GM12878 (cell line): Measurements from ENCODE around the gene ENOX1. TPM values are rescaled to one million over a fixed set of nuclear protein-coding genes. Genes with fewer than 3 reads are reported as not detected.

Source experiments
- ATAC-seq: fragments of 200-7000 bp; cut with Tn5 transposase; 3 replicates; pipeline ENCODE4 v1.9.1; 2020; ENCODE audit warnings: mild to moderate bottlenecking, moderate library complexity
- BruUV-seq: library from RNA; stranded (reverse); fragments of 400-500 nt; replicated peaks from 2 replicates; lab custom pipeline; 2021; lab: Mats Ljungman, UMichigan
- CTCF ChIA-PET: fragments of 300-600 bp; sonication (Branson Sonifier 250); formaldehyde crosslinking; extraction: SDS; loops from one replicate; lab custom pipeline; 2021; ENCODE audit warnings: inconsistent platforms; lab: Yijun Ruan, JAX
- POLR2A ChIA-PET: fragments of 350-600 bp; formaldehyde crosslinking; extraction: SDS; loops from one replicate; lab custom pipeline; 2021; ENCODE audit warnings: inconsistent platforms; lab: Charles Lee
- RAD21 ChIA-PET: fragments of 300-600 bp; sonication (Branson Sonifier 250); formaldehyde crosslinking; loops from one replicate; lab custom pipeline; 2023; ENCODE audit warnings: antibody characterized with exemption; ENCODE audit not compliant: unreplicated experiment; lab: Charles Lee
- SMC1A ChIA-PET: fragments of 300-600 bp; sonication (Branson Sonifier 250); formaldehyde crosslinking; loops from one replicate; lab custom pipeline; 2023; ENCODE audit not compliant: unreplicated experiment, uncharacterized antibody; lab: Charles Lee
- DNase-seq: peaks from one replicate; pipeline ENCODE4 v3.0.0-alpha.2; 2011; ENCODE audit warnings: low read depth, low spot score
- FAIRE-seq: peaks from 3 replicates; lab custom pipeline; 2011; peaks lifted over from hg19 to GRCh38; lab: Jason Lieb, UNC
- H2AFZ ChIP-seq: 2 replicates; pipeline ENCODE4 v1.6.0; 2011; ENCODE audit warnings: low read depth, low read length, control low read depth; ENCODE audit not compliant: control insufficient read depth
- H3K27ac ChIP-seq: 2 replicates; pipeline ENCODE4 v1.5.1; 2011; ENCODE audit warnings: control low read depth; ENCODE audit not compliant: control insufficient read depth, insufficient read depth
- H3K27me3 ChIP-seq, 2 experiments: replicated peaks in 1 of 2; 2 replicates each; pipeline versions ENCODE4 v1.6.0 to v1.6.1; 2011; ENCODE audit warnings: low read length in 1 of 2; ENCODE audit not compliant: control insufficient read depth in 2 of 2, insufficient read depth in 2 of 2
- H3K36me3 ChIP-seq, 2 experiments: 2 replicates each; pipeline ENCODE4 v1.5.1; 2011; ENCODE audit warnings: low read length in 1 of 2; ENCODE audit not compliant: control insufficient read depth in 2 of 2, insufficient read depth in 2 of 2
- H3K4me1 ChIP-seq: 2 replicates; pipeline ENCODE4 v1.6.1; 2011; ENCODE audit warnings: mild to moderate bottlenecking, low read length, moderate library complexity, mixed read lengths; ENCODE audit not compliant: control insufficient read depth, insufficient read depth
- H3K4me2 ChIP-seq: 2 replicates; pipeline ENCODE4 v1.6.0; 2011; ENCODE audit warnings: control low read depth; ENCODE audit not compliant: control insufficient read depth, insufficient read depth
- H3K4me3 ChIP-seq: fragments of 200-600 bp; sonication (generic); 2 replicates; pipeline ENCODE4 v1.5.1; 2016
- H3K79me2 ChIP-seq: 2 replicates; pipeline ENCODE4 v1.6.0; 2011; ENCODE audit warnings: low read length; ENCODE audit not compliant: control insufficient read depth, insufficient read depth
- H3K9ac ChIP-seq: 2 replicates; pipeline ENCODE4 v1.8.0; 2011; ENCODE audit warnings: low read length, control low read depth, mixed read lengths; ENCODE audit not compliant: control insufficient read depth, insufficient read depth
- H3K9me3 ChIP-seq: replicated peaks from 3 replicates; pipeline ENCODE4 v1.5.1; 2011; ENCODE audit warnings: mild to moderate bottlenecking, low read length; ENCODE audit not compliant: control insufficient read depth, insufficient read depth
- H4K20me1 ChIP-seq: 2 replicates; pipeline ENCODE4 v1.6.0; 2011; ENCODE audit not compliant: control insufficient read depth, insufficient read depth
- ASH2L ChIP-seq: fragments of 300-600, 200-600 bp; sonication (generic); IDR thresholded peaks from 2 replicates; pipeline ENCODE4 v1.6.1; 2017; ENCODE audit warnings: low read depth, mild to moderate bottlenecking, borderline replicate concordance
- ATF7 ChIP-seq: fragments of 450-650 bp; IDR thresholded peaks from 2 replicates; pipeline ENCODE4 v1.6.1; 2016; ENCODE audit warnings: low read depth, mild to moderate bottlenecking
- CBFB ChIP-seq: IDR thresholded peaks from 2 replicates; pipeline ENCODE4 v1.6.1; 2016; ENCODE audit warnings: antibody characterized with exemption, low read depth
- DPF2 ChIP-seq: fragments of 450-650 bp; IDR thresholded peaks from 2 replicates; pipeline ENCODE4 v1.6.1; 2017; ENCODE audit warnings: mild to moderate bottlenecking
- EGR1 ChIP-seq, 2 experiments: IDR thresholded peaks; 1 replicate in 1 of 2; 2 replicates in 1 of 2; pipeline ENCODE4 v1.6.1; 2011 to 2012; ENCODE audit warnings: low read depth in 2 of 2, low read length in 2 of 2, borderline replicate concordance in 1 of 2, mild to moderate bottlenecking in 1 of 2, moderate library complexity in 1 of 2
- MXI1 ChIP-seq: fragments of 150-350 bp; IDR thresholded peaks from 2 replicates; pipeline ENCODE4 v1.6.1; 2011; ENCODE audit warnings: low read depth, mild to moderate bottlenecking, inconsistent platforms, low read length, improper control_type of control experiment
- POLR2AphosphoS2 ChIP-seq: IDR thresholded peaks from 2 replicates; pipeline ENCODE4 v1.6.1; 2011; ENCODE audit warnings: low read depth, mild to moderate bottlenecking, low read length, improper control_type of control experiment, moderate library complexity
- RCOR1 ChIP-seq: conservative IDR thresholded peaks from 2 replicates; pipeline ENCODE4 v1.6.1; 2012; ENCODE audit warnings: low read depth, low read length, improper control_type of control experiment
- REST ChIP-seq: IDR thresholded peaks from 2 replicates; pipeline ENCODE4 v1.6.1; 2012; ENCODE audit warnings: mild to moderate bottlenecking, low read depth, low read length
- RUNX3 ChIP-seq: IDR thresholded peaks from 2 replicates; pipeline ENCODE4 v1.6.1; 2012; ENCODE audit warnings: low read length, inconsistent platforms
- STAT3 ChIP-seq: IDR thresholded peaks from 2 replicates; pipeline ENCODE4 v1.6.1; 2011; ENCODE audit warnings: low read depth, low read length, improper control_type of control experiment
- TBL1XR1 ChIP-seq: IDR thresholded peaks from 2 replicates; pipeline ENCODE4 v1.6.1; 2012; ENCODE audit warnings: low read depth, low read length, improper control_type of control experiment
- ZBTB11 ChIP-seq: fragments of 450-650 bp; formaldehyde crosslinking; IDR thresholded peaks from 2 replicates; pipeline ENCODE4 v1.5.0; 2022; ENCODE audit warnings: mild to moderate bottlenecking, missing genetic modification characterization
- WGBS: methylation state at CpG from one replicate; pipeline ENCODE4 v1.1.6; 2016; ENCODE audit warnings: low lambda C conversion rate; ENCODE audit not compliant: insufficient replicate concordance, insufficient coverage; ENCODE audit errors: missing lambda C conversion rate; 5-methylcytosine and 5-hydroxymethylcytosine counted together
- in situ Hi-C: fragments of 300-500 bp; cut with MboI; formaldehyde crosslinking; loops from 9 replicates; pipeline ENCODE4 v1.14.3; 2018; ENCODE audit warnings: mixed read lengths
- intact Hi-C: fragments of 100-400 bp; cut with micrococcal nuclease; formaldehyde crosslinking; loops from one replicate; pipeline ENCODE4 v1.14.2; 2022; ENCODE audit not compliant: unreplicated experiment
- polyA plus RNA-seq, 11 experiments: library from polyadenylated mRNA; depleted of rRNA in 4 of 11; unstranded in 6 of 11; stranded (reverse) in 5 of 11; fragments of >200 nt; fragmentation: Nextera tagmentation in 4 of 11; fragmentation: Illumina TruSeq in 1 of 11; extraction: Ambion mirVana in 4 of 11; extraction: Trizol in 1 of 11; gene quantifications; 1 replicate in 1 of 11; 2 replicates in 10 of 11; pipeline versions ENCODE4 v1.2.1 to v1.2.3, GENCODE V29; 2011 to 2016; ENCODE audit warnings: inconsistent platforms in 2 of 11, missing spikeins in 2 of 11, low read depth in 1 of 11
- total RNA-seq, 4 experiments: library from RNA; depleted of rRNA in 3 of 4; stranded (reverse); fragments of >200 nt in 3 of 4; fragmentation: Illumina TruSeq in 1 of 4; extraction: Trizol in 1 of 4; gene quantifications; 2 replicates each; pipeline versions ENCODE4 v1.2.1 to v1.2.3, GENCODE V29; 2013 to 2021

The ENOX1 gene
- total and polyA plus RNA-seq, 10 of the 15 experiments (the other 5 are each of a cell fraction or from before 2014, with no cell fraction given) = 0.11 to 0.26 (median 0.15) TPM

GRCh38 chr13:43558939-43559338, 227.8 kb downstream of the ENOX1 start:
- ChIA-PET RAD21 (no interaction called here), POLR2A (no interaction called here), SMC1A (no interaction called here), CTCF (no interaction called here)
- in situ Hi-C loops (no loop called here), intact Hi-C loops (no loop called here)
- Histone ChIP-seq H3K36me3 (no peaks in the 10 kb centered on the region), H2AFZ (no peak overlapping the region), H3K9me3 (no peaks in the 10 kb centered on the region), H3K27me3 (no peaks in the 10 kb centered on the region; a peak in 1 of 4 replicates), H3K4me2 (no peak overlapping the region), H3K4me1 (no peaks in the 10 kb centered on the region), H3K79me2 (no peaks in the 10 kb centered on the region), H3K27ac (no peak overlapping the region), H4K20me1 (no peaks in the 10 kb centered on the region), H3K9ac (no peak overlapping the region), H3K4me3 (no peak overlapping the region)
- DNase-seq (no peak), FAIRE-seq (no peak), ATAC-seq (no peak)
- WGBS = 24% methylated on average over 1 of the region's 1 CpG
- BruUV-seq = no TSS peak
- TF ChIP-seq STAT3 = no peak
- TF ChIP-seq ASH2L = no peak
- TF ChIP-seq ATF7 = no peak
- no peak for TF ChIP-seq POLR2AphosphoS2
- no peak for TF ChIP-seq RUNX3
- no peak for TF ChIP-seq MXI1
- no peak for TF ChIP-seq CBFB

GRCh38 chr13:43558326-43558725, 228.4 kb downstream of the ENOX1 start:
- H3K27me3 ChIP-seq = no peaks in the 10 kb centered on the region; a peak in 1 of 4 replicates
- no peak overlapping the region for H2AFZ ChIP-seq
- in situ Hi-C loops (no loop called here), intact Hi-C loops (no loop called here)
- ChIA-PET RAD21 (interaction anchor here (0.6 kb wide), 1 partner anchor 201 kb away, joined by 3 read pairs; no protein-coding TSS in a partner anchor), CTCF (no interaction called here), SMC1A (no interaction called here), POLR2A (no interaction called here)
- H3K79me2 ChIP-seq = no peaks in the 10 kb centered on the region
- no peaks in the 10 kb centered on the region for H4K20me1 ChIP-seq
- no peaks in the 10 kb centered on the region for H3K36me3 ChIP-seq
- WGBS = 13% methylated on average over 1 of the region's 1 CpG
- no peak for DNase-seq
- no peaks in the 10 kb centered on the region for H3K9me3 ChIP-seq
- ATAC-seq = no peak
- H3K9ac ChIP-seq = no peak overlapping the region
- BruUV-seq = no TSS peak
- H3K4me1 ChIP-seq = no peaks in the 10 kb centered on the region
- no peak overlapping the region for H3K27ac ChIP-seq
- H3K4me3 ChIP-seq = no peak overlapping the region
- H3K4me2 ChIP-seq = no peak overlapping the region
- FAIRE-seq = no peak
- no peak for TF ChIP-seq RCOR1
- TF ChIP-seq ZBTB11 = no peak
- no peak for TF ChIP-seq REST
- no peak for TF ChIP-seq TBL1XR1
- TF ChIP-seq EGR1 (IDR thresholded peaks at IDR 0.05; ENCODE audit: borderline replicate concordance in 1 of 2, low read depth in 2 of 2, low read length in 2 of 2) = no peak
- TF ChIP-seq DPF2 = no peak
